ENCODE results near the gene NOS1AP. TPM values are rescaled to one million over a fixed set of nuclear protein-coding genes. Genes with fewer than 3 reads are reported as not detected.

The NOS1AP gene
- total RNA-seq, 1 experiment from 2014 or later: 9.9 TPM

DNA sequence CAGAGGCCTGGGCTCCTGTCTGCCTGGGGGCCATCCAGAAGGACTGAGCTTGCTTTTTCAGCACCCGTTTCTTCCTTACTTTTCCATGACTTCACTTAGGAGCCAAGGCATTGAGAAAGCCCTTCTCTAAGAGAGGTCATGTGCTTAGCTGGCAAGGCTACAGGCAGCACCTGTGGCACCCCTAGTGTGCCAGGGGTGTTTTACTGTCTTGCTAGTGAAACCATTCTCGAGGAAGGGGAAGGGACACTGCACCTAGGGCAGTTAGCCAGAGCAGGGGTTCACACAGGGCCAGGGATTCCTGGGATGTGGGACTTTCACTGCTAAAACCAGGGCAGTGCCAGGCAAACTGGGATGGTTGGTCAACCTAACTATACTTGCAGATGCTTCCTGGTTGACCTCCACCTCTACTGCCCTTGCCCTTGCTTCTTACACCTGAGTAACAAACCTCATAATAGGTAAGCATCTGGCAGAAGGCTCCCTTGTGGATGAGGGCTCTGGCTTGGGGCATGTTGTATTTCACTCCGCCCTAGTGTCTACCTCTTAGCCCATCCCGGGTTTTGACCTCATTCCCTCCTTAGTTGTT is 69.2 kb downstream of the NOS1AP start:
- Mint-ChIP-seq H3K4me1 (ENCODE audit: low read depth, unreplicated experiment) (peaks cover 62% of the 10 kb centered on the region), H3K9me3 (ENCODE audit: low read depth, unreplicated experiment) (no peaks in the 10 kb centered on the region), H3K4me3 (ENCODE audit: low read depth, unreplicated experiment) (no peak overlapping the region), H3K27ac (ENCODE audit: unreplicated experiment) (no peak overlapping the region), H3K27me3 (ENCODE audit: unreplicated experiment) (no peaks in the 10 kb centered on the region), H3K36me3 (ENCODE audit: insufficient read depth, unreplicated experiment) (no peaks in the 10 kb centered on the region)
- BruUV-seq (replicated peaks): no TSS peak
- DNase-seq: no peak
- TF ChIP-seq, protein P1, sequence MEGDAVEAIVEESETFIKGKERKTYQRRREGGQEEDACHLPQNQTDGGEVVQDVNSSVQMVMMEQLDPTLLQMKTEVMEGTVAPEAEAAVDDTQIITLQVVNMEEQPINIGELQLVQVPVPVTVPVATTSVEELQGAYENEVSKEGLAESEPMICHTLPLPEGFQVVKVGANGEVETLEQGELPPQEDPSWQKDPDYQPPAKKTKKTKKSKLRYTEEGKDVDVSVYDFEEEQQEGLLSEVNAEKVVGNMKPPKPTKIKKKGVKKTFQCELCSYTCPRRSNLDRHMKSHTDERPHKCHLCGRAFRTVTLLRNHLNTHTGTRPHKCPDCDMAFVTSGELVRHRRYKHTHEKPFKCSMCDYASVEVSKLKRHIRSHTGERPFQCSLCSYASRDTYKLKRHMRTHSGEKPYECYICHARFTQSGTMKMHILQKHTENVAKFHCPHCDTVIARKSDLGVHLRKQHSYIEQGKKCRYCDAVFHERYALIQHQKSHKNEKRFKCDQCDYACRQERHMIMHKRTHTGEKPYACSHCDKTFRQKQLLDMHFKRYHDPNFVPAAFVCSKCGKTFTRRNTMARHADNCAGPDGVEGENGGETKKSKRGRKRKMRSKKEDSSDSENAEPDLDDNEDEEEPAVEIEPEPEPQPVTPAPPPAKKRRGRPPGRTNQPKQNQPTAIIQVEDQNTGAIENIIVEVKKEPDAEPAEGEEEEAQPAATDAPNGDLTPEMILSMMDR (IDR thresholded peaks at IDR 0.05; ENCODE audit: unreplicated experiment): no peak
- CTCF ChIA-PET: interaction anchor here (0.5 kb wide), 1 partner anchor 16 kb away, joined by 3 read pairs; no protein-coding TSS in a partner anchor
- intact Hi-C loops (cut with micrococcal nuclease; ENCODE audit: unreplicated experiment): loop anchor here (5.0 kb wide), 1 partner anchor 74 kb away; no protein-coding TSS in a partner anchor

DNA sequence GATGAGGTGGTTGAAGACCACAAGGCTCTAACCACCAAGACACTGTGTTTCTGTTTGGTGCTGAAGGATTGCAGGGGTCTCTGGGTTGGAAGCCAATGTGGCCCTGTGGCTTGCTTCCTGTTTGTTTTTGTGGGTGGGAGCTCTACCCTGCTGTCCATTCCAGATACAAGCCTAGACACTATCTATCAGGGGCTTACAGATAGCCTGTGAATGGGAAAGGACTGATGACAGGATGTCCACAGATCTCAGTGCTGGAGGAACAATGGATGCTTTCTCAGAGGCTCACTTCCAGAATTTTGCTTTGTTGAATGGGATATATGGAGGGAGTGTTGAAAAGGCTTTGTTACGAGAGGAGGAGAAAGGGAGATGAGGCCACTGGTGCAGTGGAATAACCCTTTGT is 69.7 kb downstream of the NOS1AP start:
- no peaks in the 10 kb centered on the region for H3K36me3 Mint-ChIP-seq (ENCODE audit: insufficient read depth, unreplicated experiment)
- no peaks in the 10 kb centered on the region for H3K9me3 Mint-ChIP-seq (ENCODE audit: low read depth, unreplicated experiment)
- TF ChIP-seq, protein P1 (IDR thresholded peaks at IDR 0.05; ENCODE audit: unreplicated experiment): no peak
- H3K4me3 Mint-ChIP-seq (ENCODE audit: low read depth, unreplicated experiment): no peak overlapping the region
- no peak for DNase-seq
- peaks cover 62% of the 10 kb centered on the region for H3K4me1 Mint-ChIP-seq (ENCODE audit: low read depth, unreplicated experiment)
- CTCF ChIA-PET: interaction anchor here (0.5 to 0.7 kb wide), 2 partner anchors 17 to 73 kb away, joined by 3 to 5 read pairs; no protein-coding TSS in a partner anchor
- BruUV-seq (replicated peaks): no TSS peak
- intact Hi-C loops (cut with micrococcal nuclease; ENCODE audit: unreplicated experiment): loop anchor here (5.0 kb wide), 1 partner anchor 73 kb away; no protein-coding TSS in a partner anchor
- no peaks in the 10 kb centered on the region for H3K27me3 Mint-ChIP-seq (ENCODE audit: unreplicated experiment)
- H3K27ac Mint-ChIP-seq (ENCODE audit: unreplicated experiment): no peak overlapping the region

DNA sequence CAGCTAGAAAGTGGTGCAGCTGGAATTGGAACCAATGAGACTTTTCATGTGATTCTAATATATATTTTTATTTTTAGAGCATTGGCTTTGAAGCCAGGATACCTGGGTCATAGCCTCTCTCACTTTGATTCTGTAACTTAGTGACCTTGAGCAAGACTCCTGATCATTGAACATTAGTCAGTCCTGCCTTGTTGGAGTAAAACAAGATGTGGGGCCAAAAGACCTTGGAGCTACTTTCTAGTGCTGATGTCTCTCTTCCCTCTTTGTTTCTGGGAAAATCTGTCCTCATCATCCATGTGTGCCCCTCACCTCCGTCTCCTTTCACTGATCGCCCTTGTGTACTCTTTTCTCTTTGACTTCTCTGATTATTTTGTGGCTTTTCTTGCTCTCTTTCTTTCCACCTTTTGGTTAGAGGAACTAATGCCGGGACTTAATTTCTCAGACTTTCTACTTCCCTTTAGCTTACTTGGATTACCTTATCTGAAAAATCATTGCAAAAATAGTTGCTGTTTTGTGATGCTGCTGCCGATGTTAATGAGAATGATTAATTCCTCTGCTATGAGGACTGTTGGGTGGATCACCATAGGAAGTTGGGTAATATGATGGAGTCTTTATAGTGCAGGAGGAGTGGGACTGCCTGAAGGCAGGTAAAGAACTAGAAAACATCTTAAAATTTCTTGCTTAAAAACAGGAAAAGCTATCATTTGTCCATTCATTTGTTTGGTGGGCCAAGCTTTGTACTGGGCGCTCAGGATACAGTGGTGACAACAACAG is 72.0 kb downstream of the NOS1AP start:
- Mint-ChIP-seq H3K27me3 (ENCODE audit: unreplicated experiment) (no peaks in the 10 kb centered on the region), H3K9me3 (ENCODE audit: low read depth, unreplicated experiment) (no peaks in the 10 kb centered on the region), H3K27ac (ENCODE audit: unreplicated experiment) (peak overlapping the region; percentile 2), H3K4me3 (ENCODE audit: low read depth, unreplicated experiment) (no peak overlapping the region), H3K4me1 (ENCODE audit: low read depth, unreplicated experiment) (peaks cover 40% of the 10 kb centered on the region), H3K36me3 (ENCODE audit: insufficient read depth, unreplicated experiment) (no peaks in the 10 kb centered on the region)
- CTCF ChIA-PET: no interaction called here
- TF ChIP-seq, protein P1 (IDR thresholded peaks at IDR 0.05; ENCODE audit: unreplicated experiment): no peak
- no peak for DNase-seq
- intact Hi-C loops (cut with micrococcal nuclease; ENCODE audit: unreplicated experiment): no loop called here
- no TSS peak for BruUV-seq (replicated peaks)

DNA sequence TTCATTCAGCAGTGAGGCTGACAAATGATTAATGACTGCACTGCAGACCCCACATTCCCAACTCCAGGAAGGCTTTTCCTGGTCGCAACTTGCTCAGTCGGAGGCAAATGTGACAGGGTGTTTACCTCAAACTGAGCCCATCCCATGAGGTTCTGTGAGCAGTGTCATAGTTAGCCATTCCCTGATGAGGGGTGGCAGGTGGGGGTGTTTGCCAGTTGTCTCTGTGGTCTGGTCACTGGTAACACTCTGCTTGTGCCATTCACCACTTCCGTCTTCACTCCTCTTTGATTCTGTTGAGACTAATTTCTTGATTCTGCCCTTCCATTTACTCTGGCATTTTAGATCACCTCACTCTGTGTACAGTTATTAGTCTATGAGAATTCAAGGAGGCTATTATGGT is 73.5 kb downstream of the NOS1AP start:
- no peak for DNase-seq
- Mint-ChIP-seq H3K36me3 (ENCODE audit: insufficient read depth, unreplicated experiment) (no peaks in the 10 kb centered on the region), H3K4me1 (ENCODE audit: low read depth, unreplicated experiment) (peaks cover 27% of the 10 kb centered on the region), H3K27ac (ENCODE audit: unreplicated experiment) (no peak overlapping the region), H3K27me3 (ENCODE audit: unreplicated experiment) (no peaks in the 10 kb centered on the region), H3K9me3 (ENCODE audit: low read depth, unreplicated experiment) (no peaks in the 10 kb centered on the region), H3K4me3 (ENCODE audit: low read depth, unreplicated experiment) (no peak overlapping the region)
- CTCF ChIA-PET: no interaction called here
- BruUV-seq (replicated peaks): no TSS peak
- intact Hi-C loops (cut with micrococcal nuclease; ENCODE audit: unreplicated experiment): no loop called here
- TF ChIP-seq, protein P1 (IDR thresholded peaks at IDR 0.05; ENCODE audit: unreplicated experiment): no peak

Measured in Calu3 (cell line).